ENCODE results near the gene SLC40A1. TPM values are rescaled to one million over a fixed set of nuclear protein-coding genes. Genes with fewer than 3 reads are reported as not detected.
A peak's percentile ranks its signal among the peaks of the same experiment; 100 is the strongest.

SLC40A1 gene
- total and polyA plus RNA-seq, 2 of the 13 experiments (the other 11 are each of a cell fraction or from before 2014, with no cell fraction given): 10.6 to 24.9 TPM

DNA sequence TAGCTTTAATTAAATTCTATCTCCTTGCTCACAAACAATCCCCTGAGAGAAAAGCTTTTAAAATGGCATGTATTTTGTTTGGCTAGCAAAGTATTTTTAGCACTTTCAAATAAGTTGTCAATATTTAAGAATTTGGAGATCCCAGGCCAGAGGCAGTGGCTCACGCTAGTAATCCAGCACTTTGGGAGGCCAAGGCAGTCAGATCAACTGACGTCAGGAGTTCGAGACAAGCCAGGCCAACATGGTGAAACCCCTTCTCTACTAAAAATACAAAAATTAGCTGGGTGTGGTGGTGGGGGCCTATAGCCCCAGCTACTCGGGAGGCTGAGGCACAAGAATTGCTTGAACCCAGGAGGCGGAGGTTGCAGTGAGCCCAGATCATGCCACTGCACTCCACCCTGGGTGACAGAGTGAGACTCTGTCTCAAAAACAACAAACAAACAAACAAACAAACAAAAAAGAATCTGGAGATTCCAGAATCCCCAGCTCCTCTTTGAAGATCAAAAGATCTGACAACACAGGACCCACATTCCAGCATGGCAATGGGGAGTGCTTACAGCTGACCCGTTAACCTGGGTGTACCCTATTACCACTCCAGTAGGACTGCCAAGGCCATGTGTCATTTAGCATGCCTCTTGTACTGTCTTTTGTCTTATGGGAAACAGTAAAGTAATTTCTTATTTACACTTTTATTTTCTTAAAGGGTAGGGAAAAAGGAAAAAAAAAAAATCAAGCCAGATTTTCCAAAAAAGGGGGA lies 21.9 kb downstream of the SLC40A1 start (continued):
- TF ChIP-seq, protein P1, sequence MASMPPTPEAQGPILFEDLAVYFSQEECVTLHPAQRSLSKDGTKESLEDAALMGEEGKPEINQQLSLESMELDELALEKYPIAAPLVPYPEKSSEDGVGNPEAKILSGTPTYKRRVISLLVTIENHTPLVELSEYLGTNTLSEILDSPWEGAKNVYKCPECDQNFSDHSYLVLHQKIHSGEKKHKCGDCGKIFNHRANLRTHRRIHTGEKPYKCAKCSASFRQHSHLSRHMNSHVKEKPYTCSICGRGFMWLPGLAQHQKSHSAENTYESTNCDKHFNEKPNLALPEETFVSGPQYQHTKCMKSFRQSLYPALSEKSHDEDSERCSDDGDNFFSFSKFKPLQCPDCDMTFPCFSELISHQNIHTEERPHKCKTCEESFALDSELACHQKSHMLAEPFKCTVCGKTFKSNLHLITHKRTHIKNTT (CRISPR knock-in tag; IDR thresholded peaks at IDR 0.05): no peak

DNA sequence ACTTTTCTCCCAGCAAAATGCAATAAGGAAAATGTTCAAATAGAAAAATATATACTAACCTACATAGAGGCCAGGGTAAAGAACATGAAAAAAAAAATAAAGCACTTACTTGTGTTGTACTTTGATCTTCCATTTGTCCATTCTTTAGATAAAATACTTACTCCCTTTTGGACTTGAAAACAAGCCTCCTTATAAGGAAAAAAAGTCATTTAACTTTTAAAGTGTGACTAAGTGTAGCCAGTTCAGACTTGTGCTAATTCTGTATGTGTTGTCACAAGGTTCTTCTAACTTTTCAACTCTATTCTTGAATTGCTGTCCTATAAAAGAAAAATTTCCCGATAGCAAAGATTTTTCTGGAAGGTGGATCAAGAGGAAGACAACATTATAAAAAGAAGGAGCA lies 23.2 kb downstream of the SLC40A1 start:
- Histone ChIP-seq H3K4me1 (ENCODE audit: insufficient read depth, low read length) (peaks cover 80% of the 10 kb centered on the region), H3K27me3 (ENCODE audit: control insufficient read depth in 1 of 2, insufficient read depth in 2 of 2, low read length in 2 of 2) (no peaks in the 10 kb centered on the region), H4K20me1 (ENCODE audit: insufficient read depth, low read length) (no peaks in the 10 kb centered on the region), H3K4me3 (replicated peaks in 1 of 3; ENCODE audit: insufficient read depth in 1 of 3, low read depth in 2 of 3, low read length in 3 of 3) (no peak overlapping the region; a peak in 1 of 6 replicates), H2AFZ (ENCODE audit: low read length) (peak overlapping the region; percentile 18), H3K36me3 (replicated peaks in 1 of 2; ENCODE audit: control insufficient read depth in 1 of 2, insufficient read depth in 2 of 2, low read length in 2 of 2) (peaks cover 0 to 5% of the 10 kb centered on the region in 2 experiments; a peak in 2 of 5 replicates), H3K79me2 (ENCODE audit: insufficient read depth, low read length) (no peaks in the 10 kb centered on the region), H3K4me2 (ENCODE audit: low read depth, low read length) (peak overlapping the region; percentile 29), H3K27ac (ENCODE audit: extremely low read length, insufficient read depth, low read length) (peak overlapping the region; percentile 24), H3K9me3 (ENCODE audit: low read length) (no peaks in the 10 kb centered on the region), H3K9ac (ENCODE audit: insufficient read depth, low read depth, low read length) (no peak overlapping the region)
- no TSS peak for BruUV-seq (replicated peaks)
- intact Hi-C loops (cut with micrococcal nuclease; ENCODE audit: unreplicated experiment) (loop anchor here (5.0 kb wide), 2 partner anchors 35 to 50 kb away; no protein-coding TSS in a partner anchor), in situ Hi-C loops (cut with HindIII; ENCODE audit: extremely low pct_ligation_motif_present, low pct_unique_long_range_greater_than_20kb) (no loop called here)
- DNase-seq (ENCODE audit: low spot score) (no peak), ATAC-seq (no peak), FAIRE-seq (no peak)
- CTCF ChIA-PET (ENCODE audit: low intra/inter-chr PET ratio, low total read pairs): no interaction called here
- POLR2A ChIA-PET: interaction anchor here (3.1 kb wide), 1 partner anchor 23 kb away, joined by 26 read pairs; the partner anchor contains the start of gene SLC40A1
- 43% methylated on average over 1 of the region's 1 CpG for WGBS (ENCODE audit: low lambda C conversion rate)
- no peak for TF ChIP-seq SOX13 (IDR thresholded peaks at IDR 0.05)
- peak in 1 of 2 experiments; percentile 24; a peak in 1 of 4 replicates for TF ChIP-seq SOX13 (CRISPR knock-in tag; conservative IDR thresholded peaks at IDR 0.05 in 1 of 2, IDR thresholded peaks at IDR 0.05 in 1 of 2)
- TF ChIP-seq GATAD2A (CRISPR knock-in tag; IDR thresholded peaks at IDR 0.05): peak; percentile 43; the same call in 1 of the 2 replicates
- no peak for TF ChIP-seq ZNF703 (CRISPR knock-in tag; IDR thresholded peaks at IDR 0.05; ENCODE audit: borderline replicate concordance)
- TF ChIP-seq EHMT2 (IDR thresholded peaks at IDR 0.05; ENCODE audit: borderline replicate concordance, low read depth, low read length): 0 out of 2 replicates have a peak, but pooled peaks have one; percentile 16
- TF ChIP-seq, protein P2, sequence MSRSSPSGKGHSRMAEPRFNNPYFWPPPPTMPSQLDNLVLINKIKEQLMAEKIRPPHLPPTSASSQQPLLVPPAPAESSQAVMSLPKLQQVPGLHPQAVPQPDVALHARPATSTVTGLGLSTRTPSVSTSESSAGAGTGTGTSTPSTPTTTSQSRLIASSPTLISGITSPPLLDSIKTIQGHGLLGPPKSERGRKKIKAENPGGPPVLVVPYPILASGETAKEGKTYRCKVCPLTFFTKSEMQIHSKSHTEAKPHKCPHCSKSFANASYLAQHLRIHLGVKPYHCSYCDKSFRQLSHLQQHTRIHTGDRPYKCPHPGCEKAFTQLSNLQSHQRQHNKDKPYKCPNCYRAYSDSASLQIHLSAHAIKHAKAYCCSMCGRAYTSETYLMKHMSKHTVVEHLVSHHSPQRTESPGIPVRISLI (CRISPR knock-in tag; IDR thresholded peaks at IDR 0.05; ENCODE audit: borderline replicate concordance): peak; percentile 84; the same call in 1 of the 2 replicates
- no peak for TF ChIP-seq ZNF335 (CRISPR knock-in tag; IDR thresholded peaks at IDR 0.05)
- no peak for TF ChIP-seq ONECUT2 (CRISPR knock-in tag; IDR thresholded peaks at IDR 0.05)
- no peak for TF ChIP-seq ZNF674 (CRISPR knock-in tag; IDR thresholded peaks at IDR 0.05; ENCODE audit: low read depth)
- no peak for TF ChIP-seq YEATS4 (CRISPR knock-in tag; IDR thresholded peaks at IDR 0.05; ENCODE audit: borderline replicate concordance)
- TF ChIP-seq PRMT3 (CRISPR knock-in tag; IDR thresholded peaks at IDR 0.05; ENCODE audit: borderline replicate concordance, low read depth): no peak
- peak; percentile 62; the same call in 1 of the 2 replicates for TF ChIP-seq NCOR1 (IDR thresholded peaks at IDR 0.05; ENCODE audit: borderline replicate concordance, low read length)
- TF ChIP-seq SRF (IDR thresholded peaks at IDR 0.05; ENCODE audit: low read depth, low read length): peak; percentile 75; the same call in 1 of the 2 replicates
- TF ChIP-seq, protein P3, sequence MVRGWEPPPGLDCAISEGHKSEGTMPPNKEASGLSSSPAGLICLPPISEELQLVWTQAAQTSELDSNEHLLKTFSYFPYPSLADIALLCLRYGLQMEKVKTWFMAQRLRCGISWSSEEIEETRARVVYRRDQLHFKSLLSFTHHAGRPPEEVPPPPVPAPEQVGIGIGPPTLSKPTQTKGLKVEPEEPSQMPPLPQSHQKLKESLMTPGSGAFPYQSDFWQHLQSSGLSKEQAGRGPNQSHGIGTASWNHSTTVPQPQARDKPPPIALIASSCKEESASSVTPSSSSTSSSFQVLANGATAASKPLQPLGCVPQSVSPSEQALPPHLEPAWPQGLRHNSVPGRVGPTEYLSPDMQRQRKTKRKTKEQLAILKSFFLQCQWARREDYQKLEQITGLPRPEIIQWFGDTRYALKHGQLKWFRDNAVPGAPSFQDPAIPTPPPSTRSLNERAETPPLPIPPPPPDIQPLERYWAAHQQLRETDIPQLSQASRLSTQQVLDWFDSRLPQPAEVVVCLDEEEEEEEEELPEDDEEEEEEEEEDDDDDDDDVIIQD (CRISPR knock-in tag; IDR thresholded peaks at IDR 0.05; ENCODE audit: low read depth): 0 out of 2 replicates have a peak, but pooled peaks have one; percentile 13
- peak in 1 of 2 experiments; percentile 32; a peak in 1 of 4 replicates for TF ChIP-seq EP300 (IDR thresholded peaks at IDR 0.05; ENCODE audit: low read depth in 2 of 2, low read length in 2 of 2)
- no peak for TF ChIP-seq EP300 (CRISPR knock-in tag; IDR thresholded peaks at IDR 0.05; ENCODE audit: borderline replicate concordance)
- peak; percentile 59; the same call in 1 of the 2 replicates for TF ChIP-seq SOX5 (CRISPR knock-in tag; IDR thresholded peaks at IDR 0.05; ENCODE audit: borderline replicate concordance)
